Fibroblast of lung (primary cell): ENCODE measurements around the gene VPS36. TPM values are rescaled to one million over a fixed set of nuclear protein-coding genes. Genes with fewer than 3 reads are reported as not detected.
"Not testable (repeated sequence)": the region's sequence is repeated elsewhere in the genome, so short reads cannot be mapped to it uniquely, and the experiment has no call there.

Experiments used
- DNase-seq, 2 donors: peaks; one replicate each; pipeline versions ENCODE4 v3.0.0 to v3.0.0-alpha.2; 2010; ENCODE audit warnings: low read depth in 2 of 2
- H2AFZ ChIP-seq: 2 replicates; pipeline ENCODE4 v1.5.1; 2012; ENCODE audit warnings: low read length, control low read depth, inconsistent platforms
- H3K27ac ChIP-seq: 2 replicates; pipeline ENCODE4 v1.5.1; 2011; ENCODE audit warnings: low read length, control low read depth; ENCODE audit not compliant: insufficient read depth
- H3K27me3 ChIP-seq: 2 replicates; pipeline ENCODE4 v1.5.1; 2011; ENCODE audit warnings: mild to moderate bottlenecking, low read length; ENCODE audit not compliant: control insufficient read depth, insufficient read depth
- H3K36me3 ChIP-seq: 2 replicates; pipeline ENCODE4 v1.5.1; 2011; ENCODE audit warnings: low read length; ENCODE audit not compliant: control insufficient read depth, insufficient read depth
- H3K4me1 ChIP-seq: 2 replicates; pipeline ENCODE4 v1.5.1; 2011; ENCODE audit warnings: low read length; ENCODE audit not compliant: control insufficient read depth, insufficient read depth; ENCODE audit errors: extremely low read depth
- H3K4me2 ChIP-seq: 2 replicates; pipeline ENCODE4 v1.5.1; 2011; ENCODE audit warnings: low read length, control low read depth; ENCODE audit not compliant: insufficient read depth; ENCODE audit errors: extremely low read depth
- H3K4me3 ChIP-seq, 4 experiments: fragments of 200-600 bp in 1 of 4; sonication (generic) in 1 of 4; replicated peaks in 1 of 4; 2 replicates each; pipeline ENCODE4 v1.5.1; 2011 to 2016; ENCODE audit warnings: low read length in 4 of 4, low read depth in 3 of 4, mild to moderate bottlenecking in 3 of 4, control low read depth in 2 of 4, inconsistent platforms in 1 of 4, mixed read lengths in 1 of 4; ENCODE audit not compliant: insufficient read depth in 1 of 4; ENCODE audit errors: control extremely low read depth in 1 of 4
- H3K79me2 ChIP-seq: 2 replicates; pipeline ENCODE4 v1.5.1; 2012; ENCODE audit warnings: mild to moderate bottlenecking, low read length, inconsistent platforms; ENCODE audit not compliant: control insufficient read depth, insufficient read depth
- H3K9ac ChIP-seq: 2 replicates; pipeline ENCODE4 v1.5.1; 2011; ENCODE audit warnings: mild to moderate bottlenecking, low read length, control low read depth; ENCODE audit not compliant: insufficient read depth
- H3K9me3 ChIP-seq: 2 replicates; pipeline ENCODE4 v1.5.1; 2012; ENCODE audit warnings: low read depth, low read length; ENCODE audit not compliant: control insufficient read depth, insufficient read depth
- H4K20me1 ChIP-seq: 2 replicates; pipeline ENCODE4 v1.5.1; 2011; ENCODE audit warnings: low read length; ENCODE audit not compliant: control insufficient read depth, insufficient read depth; ENCODE audit errors: extremely low read depth
- EZH2 ChIP-seq: IDR thresholded peaks from 2 replicates; pipeline ENCODE4 v1.5.1; 2012; ENCODE audit warnings: low read length, control low read depth, mild to moderate bottlenecking; ENCODE audit errors: missing control alignments
- polyA plus RNA-seq, 2 donors: library from polyadenylated mRNA; depleted of rRNA in 1 of 2; stranded (reverse) in 1 of 2; unstranded in 1 of 2; fragments of >200 nt; gene quantifications; 2 replicates each; pipeline ENCODE4 v1.2.1, GENCODE V29; 2011 to 2012; ENCODE audit warnings: missing spikeins in 1 of 2
- total RNA-seq: library from RNA; depleted of rRNA; stranded (reverse); fragments of >200 nt; gene quantifications from 2 replicates; pipeline ENCODE4 v1.2.1, GENCODE V29; 2014
- TF ChIP-seq, protein P1 (sequence below), 2 donors: IDR thresholded peaks in 1 of 2; conservative IDR thresholded peaks in 1 of 2; 1 replicate in 1 of 2; 2 replicates in 1 of 2; pipeline ENCODE4 v1.5.1; 2011 to 2012; ENCODE audit warnings: low read length in 2 of 2, control low read depth in 1 of 2, inconsistent platforms in 1 of 2, low read depth in 1 of 2, mild to moderate bottlenecking in 1 of 2

The VPS36 gene
- total and polyA plus RNA-seq, 2 donors (not counting 1 experiment from before 2014, with no cell fraction given): 16.2 to 28.2 TPM

GRCh38 chr13:52414051-52414450 lies 36.4 kb downstream of the VPS36 start:
- no peaks in the 10 kb centered on the region for H3K36me3 ChIP-seq
- H3K4me3 ChIP-seq: no peak overlapping the region
- no peaks in the 10 kb centered on the region for H3K27me3 ChIP-seq

DNA sequence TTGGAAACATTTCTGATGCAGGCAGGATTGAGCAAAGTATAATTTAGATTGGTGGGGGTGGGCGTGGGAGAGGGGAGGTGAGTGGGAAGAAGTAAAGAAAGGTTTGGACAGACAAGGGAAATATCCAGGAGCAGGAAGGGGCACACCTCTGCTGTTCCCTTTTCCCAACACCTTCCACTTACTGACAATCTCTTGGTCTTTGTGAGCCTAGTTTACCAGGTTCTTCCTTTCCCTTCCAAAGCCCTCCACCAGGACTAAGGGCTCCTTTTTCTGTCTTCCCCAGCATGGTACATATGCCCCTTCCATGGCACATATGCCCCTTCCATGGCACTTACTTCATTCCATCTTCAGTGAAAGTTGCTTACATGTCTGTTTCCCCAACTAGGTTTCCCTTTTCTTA lies 38.3 kb downstream of the VPS36 start:
- H3K4me3 ChIP-seq: no peak overlapping the region
- no peaks in the 10 kb centered on the region for H3K27me3 ChIP-seq
- no peaks in the 10 kb centered on the region for H4K20me1 ChIP-seq
- H3K79me2 ChIP-seq: no peaks in the 10 kb centered on the region
- H3K27ac ChIP-seq: peak overlapping the region; percentile 71
- peaks cover 13% of the 10 kb centered on the region for H3K4me1 ChIP-seq
- no peak overlapping the region for H3K9ac ChIP-seq
- DNase-seq: no peak
- H2AFZ ChIP-seq: no peak overlapping the region
- TF ChIP-seq, protein P1, sequence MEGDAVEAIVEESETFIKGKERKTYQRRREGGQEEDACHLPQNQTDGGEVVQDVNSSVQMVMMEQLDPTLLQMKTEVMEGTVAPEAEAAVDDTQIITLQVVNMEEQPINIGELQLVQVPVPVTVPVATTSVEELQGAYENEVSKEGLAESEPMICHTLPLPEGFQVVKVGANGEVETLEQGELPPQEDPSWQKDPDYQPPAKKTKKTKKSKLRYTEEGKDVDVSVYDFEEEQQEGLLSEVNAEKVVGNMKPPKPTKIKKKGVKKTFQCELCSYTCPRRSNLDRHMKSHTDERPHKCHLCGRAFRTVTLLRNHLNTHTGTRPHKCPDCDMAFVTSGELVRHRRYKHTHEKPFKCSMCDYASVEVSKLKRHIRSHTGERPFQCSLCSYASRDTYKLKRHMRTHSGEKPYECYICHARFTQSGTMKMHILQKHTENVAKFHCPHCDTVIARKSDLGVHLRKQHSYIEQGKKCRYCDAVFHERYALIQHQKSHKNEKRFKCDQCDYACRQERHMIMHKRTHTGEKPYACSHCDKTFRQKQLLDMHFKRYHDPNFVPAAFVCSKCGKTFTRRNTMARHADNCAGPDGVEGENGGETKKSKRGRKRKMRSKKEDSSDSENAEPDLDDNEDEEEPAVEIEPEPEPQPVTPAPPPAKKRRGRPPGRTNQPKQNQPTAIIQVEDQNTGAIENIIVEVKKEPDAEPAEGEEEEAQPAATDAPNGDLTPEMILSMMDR (conservative IDR thresholded peaks at IDR 0.05 in 1 of 2, IDR thresholded peaks at IDR 0.05 in 1 of 2; ENCODE audit: low read depth in 1 of 2, low read length in 2 of 2): no peak
- no peak for TF ChIP-seq EZH2
- H3K9me3 ChIP-seq: no peaks in the 10 kb centered on the region
- no peaks in the 10 kb centered on the region for H3K36me3 ChIP-seq
- peak overlapping the region; percentile 9 for H3K4me2 ChIP-seq

More at GRCh38 chr13:52414051-52414450, 36.4 kb downstream of the VPS36 start:
- Histone ChIP-seq H3K4me2 (no peak overlapping the region), H3K9me3 (no peaks in the 10 kb centered on the region), H2AFZ (no peak overlapping the region), H3K27ac (peak overlapping the region; percentile 63), H4K20me1 (no peaks in the 10 kb centered on the region), H3K79me2 (no peaks in the 10 kb centered on the region), H3K4me1 (peaks cover 13% of the 10 kb centered on the region), H3K9ac (no peak overlapping the region)
- no peak for DNase-seq
- no peak for TF ChIP-seq EZH2
- TF ChIP-seq, protein P1 (conservative IDR thresholded peaks at IDR 0.05 in 1 of 2, IDR thresholded peaks at IDR 0.05 in 1 of 2; ENCODE audit: low read depth in 1 of 2, low read length in 2 of 2): no peak

DNA sequence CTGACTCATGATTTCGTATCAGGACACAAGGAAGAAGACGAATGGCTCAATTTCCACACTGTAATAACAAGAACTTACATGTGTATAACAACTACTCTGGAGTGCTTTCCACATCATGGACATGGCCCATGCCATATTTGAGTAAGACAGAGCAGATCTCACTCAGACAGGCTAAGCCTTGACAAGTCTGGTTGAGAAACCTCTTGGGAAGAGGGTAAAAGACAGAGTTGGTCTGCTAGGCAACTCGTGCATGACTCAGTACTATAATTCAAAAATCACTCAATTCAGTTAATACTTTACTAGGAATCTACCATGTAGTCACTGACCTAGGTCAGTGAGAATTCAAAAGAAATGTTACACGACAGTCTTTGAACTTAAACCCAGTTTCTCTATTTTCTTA lies 38.8 kb downstream of the VPS36 start:
- H2AFZ ChIP-seq: no peak overlapping the region
- no peaks in the 10 kb centered on the region for H3K27me3 ChIP-seq
- H3K9ac ChIP-seq: no peak overlapping the region
- peak overlapping the region; percentile 32 for H3K4me2 ChIP-seq
- H3K36me3 ChIP-seq: no peaks in the 10 kb centered on the region
- H4K20me1 ChIP-seq: no peaks in the 10 kb centered on the region
- TF ChIP-seq EZH2: no peak
- TF ChIP-seq, protein P1 (conservative IDR thresholded peaks at IDR 0.05 in 1 of 2, IDR thresholded peaks at IDR 0.05 in 1 of 2; ENCODE audit: low read depth in 1 of 2, low read length in 2 of 2): no peak
- no peak overlapping the region for H3K4me3 ChIP-seq
- H3K79me2 ChIP-seq: no peaks in the 10 kb centered on the region
- H3K4me1 ChIP-seq: peaks cover 13% of the 10 kb centered on the region
- peak; percentile 49 to 92 for DNase-seq
- no peaks in the 10 kb centered on the region for H3K9me3 ChIP-seq
- peak overlapping the region; percentile 71 for H3K27ac ChIP-seq

GRCh38 chr13:52408071-52408658 lies 42.3 kb downstream of the VPS36 start:
- not testable (repeated sequence) for H3K4me2 ChIP-seq, H3K27me3 ChIP-seq, H3K79me2 ChIP-seq, H3K9ac ChIP-seq, H4K20me1 ChIP-seq, H2AFZ ChIP-seq, H3K36me3 ChIP-seq, DNase-seq, H3K4me1 ChIP-seq, H3K9me3 ChIP-seq, H3K4me3 ChIP-seq, H3K27ac ChIP-seq

GRCh38 chr13:52407436-52407835 lies 43.0 kb downstream of the VPS36 start:
- not testable (repeated sequence) for H3K4me3 ChIP-seq, H3K27ac ChIP-seq, H3K9me3 ChIP-seq, H2AFZ ChIP-seq, H3K4me1 ChIP-seq, DNase-seq, H3K4me2 ChIP-seq, H3K9ac ChIP-seq, H3K27me3 ChIP-seq, H3K79me2 ChIP-seq, H3K36me3 ChIP-seq, H4K20me1 ChIP-seq
